ENCODE results near the gene PRKAG2. TPM values are rescaled to one million over a fixed set of nuclear protein-coding genes. Genes with fewer than 3 reads are reported as not detected.

The PRKAG2 gene
- total and polyA plus RNA-seq, 2 of the 8 experiments (the other 6 are each of a cell fraction or from before 2014, with no cell fraction given), result 7.5 to 18.1 TPM

DNA sequence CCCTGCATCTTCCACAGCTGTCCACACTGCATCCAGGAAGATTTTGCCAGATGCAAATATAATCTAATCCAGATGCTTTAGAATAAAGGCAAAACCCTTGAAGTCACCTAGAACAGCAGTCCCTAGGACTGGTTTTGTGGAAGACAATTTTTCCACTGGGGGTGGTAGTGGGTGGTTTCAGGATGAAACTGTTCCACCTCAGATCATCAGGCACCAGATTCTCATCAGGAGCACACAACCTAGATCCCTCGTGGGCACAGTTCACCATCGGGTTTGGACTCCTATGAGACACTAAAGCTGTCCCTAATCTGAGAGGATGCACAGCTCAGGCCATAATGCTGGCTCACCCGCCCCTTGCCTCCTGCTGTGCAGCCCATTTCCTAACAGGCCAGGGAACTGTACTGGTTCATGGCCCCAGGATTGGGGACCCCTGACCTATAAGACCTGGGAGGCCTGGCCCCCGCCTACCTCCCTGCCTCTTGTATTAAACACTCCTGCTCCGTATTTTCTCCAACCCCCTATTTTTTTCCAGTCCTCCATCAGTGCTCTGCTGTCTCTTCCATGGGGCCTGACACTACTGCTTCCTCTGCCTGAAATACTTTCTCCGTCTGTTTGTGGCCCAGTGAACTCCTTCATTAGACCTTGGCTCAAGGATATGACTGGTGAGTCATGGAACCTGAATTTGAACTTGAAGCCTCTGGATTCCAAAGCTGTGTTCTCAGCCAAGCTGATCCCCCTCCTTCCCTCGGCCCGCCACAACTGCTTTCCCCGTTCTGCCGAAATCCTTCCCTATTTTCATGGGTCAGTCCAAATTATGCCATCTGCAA, 277.3 kb downstream of the PRKAG2 start:
- no peak overlapping the region for H3K14ac ChIP-seq (ENCODE audit: insufficient read length)
- no peak overlapping the region for H4K8ac ChIP-seq (ENCODE audit: extremely low read depth, insufficient read depth, low read length)
- no peak overlapping the region for H3K4ac ChIP-seq (replicated peaks; ENCODE audit: insufficient read length, low read depth, low read length)
- no peaks in the 10 kb centered on the region for H3K9me3 ChIP-seq (ENCODE audit: insufficient read depth in 2 of 2, low read depth in 1 of 2, low read length in 1 of 2)
- no peak overlapping the region for H3K18ac ChIP-seq (ENCODE audit: extremely low read depth, low read length)
- no peak overlapping the region for H2AFZ ChIP-seq (ENCODE audit: low read length)
- H4K20me1 ChIP-seq (replicated peaks in 1 of 2; ENCODE audit: control insufficient read depth in 1 of 2, insufficient read depth in 2 of 2, low read length in 2 of 2), result peaks cover 0 to 6% of the 10 kb centered on the region in 2 experiments
- ChIA-PET POLR2A (ENCODE audit: partially characterized antibody) (no interaction called here), CTCF (ENCODE audit: partially characterized antibody) (interaction anchor here (1.0 to 1.6 kb wide), 5 partner anchors 21 to 184 kb away, joined by 3 to 12 read pairs (median 5); no protein-coding TSS in a partner anchor)
- no peaks in the 10 kb centered on the region for H3K4me1 ChIP-seq (replicated peaks in 1 of 4; ENCODE audit: control insufficient read depth in 3 of 4, insufficient read depth in 4 of 4, low read length in 3 of 4)
- no peaks in the 10 kb centered on the region for H3K27me3 ChIP-seq (replicated peaks in 1 of 4; ENCODE audit: control insufficient read depth in 3 of 4, extremely low read depth in 1 of 4, insufficient read depth in 3 of 4, low read length in 3 of 4)
- no peak for TF ChIP-seq SRF (IDR thresholded peaks at IDR 0.05; ENCODE audit: low read depth, low read length)
- TF ChIP-seq CHD2 (IDR thresholded peaks at IDR 0.05; ENCODE audit: low read length), result no peak
- no peak for TF ChIP-seq RAD21 (IDR thresholded peaks at IDR 0.05 in 1 of 2, conservative IDR thresholded peaks at IDR 0.05 in 1 of 2; ENCODE audit: low read depth in 2 of 2, low read length in 2 of 2)
- TF ChIP-seq HDAC2 (IDR thresholded peaks at IDR 0.05; ENCODE audit: borderline replicate concordance in 1 of 2, low read depth in 2 of 2, low read length in 2 of 2), result no peak
- TF ChIP-seq, protein P1, sequence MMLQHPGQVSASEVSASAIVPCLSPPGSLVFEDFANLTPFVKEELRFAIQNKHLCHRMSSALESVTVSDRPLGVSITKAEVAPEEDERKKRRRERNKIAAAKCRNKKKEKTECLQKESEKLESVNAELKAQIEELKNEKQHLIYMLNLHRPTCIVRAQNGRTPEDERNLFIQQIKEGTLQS (IDR thresholded peaks at IDR 0.05; ENCODE audit: insufficient read depth, low read depth, low read length), result no peak
- TF ChIP-seq GABPA (IDR thresholded peaks at IDR 0.05; ENCODE audit: borderline replicate concordance, insufficient read depth, low read length), result no peak
- TF ChIP-seq JUND (IDR thresholded peaks at IDR 0.05; ENCODE audit: low read length), result no peak
- no peak for TF ChIP-seq EGR1 (IDR thresholded peaks at IDR 0.05; ENCODE audit: borderline replicate concordance, low read depth, low read length)
- TF ChIP-seq SIN3A (conservative IDR thresholded peaks at IDR 0.05 in 1 of 2, IDR thresholded peaks at IDR 0.05 in 1 of 2; ENCODE audit: low read depth in 1 of 2, low read length in 2 of 2), result no peak
- TF ChIP-seq SP4 (IDR thresholded peaks at IDR 0.05; ENCODE audit: low read length), result no peak
- TF ChIP-seq, protein P2, sequence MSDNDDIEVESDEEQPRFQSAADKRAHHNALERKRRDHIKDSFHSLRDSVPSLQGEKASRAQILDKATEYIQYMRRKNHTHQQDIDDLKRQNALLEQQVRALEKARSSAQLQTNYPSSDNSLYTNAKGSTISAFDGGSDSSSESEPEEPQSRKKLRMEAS (IDR thresholded peaks at IDR 0.05), result no peak
- H3K23me2 ChIP-seq (ENCODE audit: low read depth, low read length), result no peaks in the 10 kb centered on the region
- no peaks in the 10 kb centered on the region; the same call in 1 of the 2 replicates for H3K79me1 ChIP-seq (ENCODE audit: low read depth, low read length)
- H2BK5ac ChIP-seq (ENCODE audit: low read depth, low read length), result no peak overlapping the region
- no peak overlapping the region for H3K4me2 ChIP-seq (ENCODE audit: insufficient read depth in 1 of 2, low read depth in 2 of 2, low read length in 2 of 2)
- H2BK15ac ChIP-seq (ENCODE audit: low read length), result no peak overlapping the region
- no peak overlapping the region for H3K56ac ChIP-seq (replicated peaks; ENCODE audit: insufficient read length, low read depth, low read length)
- DNase-seq (ENCODE audit: low read depth in 1 of 2, low spot score in 2 of 2) (no peak), FAIRE-seq (no peak)
- no peak overlapping the region for H4K5ac ChIP-seq (ENCODE audit: insufficient read length, low read depth, low read length)
- 88% methylated on average over 10 of the region's 10 CpGs; no CpG with 5 or more reads in 1 of the 2 experiments for WGBS, 2 experiments (ENCODE audit: extremely low coverage in 1 of 2, insufficient coverage in 1 of 2, insufficient read length in 1 of 2, insufficient replicate concordance in 2 of 2, low coverage in 1 of 2, low lambda C conversion rate in 2 of 2, missing lambda C conversion rate in 1 of 2)
- H3K23ac ChIP-seq (ENCODE audit: insufficient read length), result no peak overlapping the region
- no peaks in the 10 kb centered on the region for H3K79me2 ChIP-seq (ENCODE audit: control insufficient read depth in 1 of 2, insufficient read depth in 2 of 2, low read length in 2 of 2)
- no peak overlapping the region for H2BK12ac ChIP-seq (ENCODE audit: low read depth, low read length)
- H2AK5ac ChIP-seq (ENCODE audit: low read depth, low read length), result no peak overlapping the region
- H3K36me3 ChIP-seq (ENCODE audit: control insufficient read depth in 2 of 4, insufficient read depth in 4 of 4, low read length in 3 of 4), result no peaks in the 10 kb centered on the region
- H3K9ac ChIP-seq (replicated peaks in 1 of 4; ENCODE audit: extremely low read depth in 1 of 4, low read depth in 3 of 4, low read length in 3 of 4), result no peak overlapping the region
- no peak overlapping the region for H4K91ac ChIP-seq (replicated peaks; ENCODE audit: insufficient read length, low read length)
- H2BK120ac ChIP-seq (replicated peaks; ENCODE audit: low read depth, low read length), result no peak overlapping the region
- H2BK20ac ChIP-seq (ENCODE audit: low read length), result no peak overlapping the region
- no peak overlapping the region for H3K4me3 ChIP-seq (ENCODE audit: extremely low read depth in 1 of 4, insufficient read depth in 2 of 4, low read depth in 3 of 4, low read length in 4 of 4)
- no peak overlapping the region for H3K27ac ChIP-seq (ENCODE audit: low read depth, low read length)

Data from H1 (cell line).